GM12878 (cell line): ENCODE data around the gene CPEB3.
A peak's percentile ranks its signal among the peaks of the same experiment; 100 is the strongest.

ENCODE experiments used
- BCLAF1 ChIP-seq: fragments of 450-650 bp; IDR thresholded peaks from 2 replicates; pipeline ENCODE4 v1.6.1; 2017; ENCODE audit warnings: antibody characterized with exemption, mild to moderate bottlenecking, moderate library complexity
- CHD1 ChIP-seq: IDR thresholded peaks from 2 replicates; pipeline ENCODE4 v1.6.1; 2012; ENCODE audit warnings: low read depth, low read length, improper control_type of control experiment
- CTCF ChIP-seq, 3 experiments: IDR thresholded peaks in 2 of 3; conservative IDR thresholded peaks in 1 of 3; 2 replicates each; pipeline ENCODE4 v1.5.1; 2011; ENCODE audit warnings: low read depth in 3 of 3, low read length in 3 of 3, mild to moderate bottlenecking in 3 of 3, control low read depth in 2 of 3, moderate library complexity in 2 of 3, inconsistent platforms in 1 of 3, mixed read lengths in 1 of 3; ENCODE audit not compliant: control insufficient read depth in 2 of 3, insufficient read depth in 1 of 3; ENCODE audit errors: extremely low read depth in 1 of 3
- HDAC2 ChIP-seq: fragments of 200-600 bp; sonication (generic); IDR thresholded peaks from 2 replicates; pipeline ENCODE4 v1.6.1; 2017
- MYC ChIP-seq: IDR thresholded peaks from 2 replicates; pipeline ENCODE4 v1.6.1; 2011; ENCODE audit warnings: mild to moderate bottlenecking, low read length, moderate library complexity, inconsistent platforms; ENCODE audit not compliant: insufficient read depth, insufficient replicate concordance, insufficient read length, severe bottlenecking
- POLR2A ChIP-seq: IDR thresholded peaks from 2 replicates; pipeline ENCODE4 v1.6.1; 2011; ENCODE audit warnings: low read depth, mild to moderate bottlenecking, low read length
- TARDBP ChIP-seq: IDR thresholded peaks from 2 replicates; pipeline ENCODE4 v1.6.1; 2016; ENCODE audit warnings: borderline replicate concordance

DNA sequence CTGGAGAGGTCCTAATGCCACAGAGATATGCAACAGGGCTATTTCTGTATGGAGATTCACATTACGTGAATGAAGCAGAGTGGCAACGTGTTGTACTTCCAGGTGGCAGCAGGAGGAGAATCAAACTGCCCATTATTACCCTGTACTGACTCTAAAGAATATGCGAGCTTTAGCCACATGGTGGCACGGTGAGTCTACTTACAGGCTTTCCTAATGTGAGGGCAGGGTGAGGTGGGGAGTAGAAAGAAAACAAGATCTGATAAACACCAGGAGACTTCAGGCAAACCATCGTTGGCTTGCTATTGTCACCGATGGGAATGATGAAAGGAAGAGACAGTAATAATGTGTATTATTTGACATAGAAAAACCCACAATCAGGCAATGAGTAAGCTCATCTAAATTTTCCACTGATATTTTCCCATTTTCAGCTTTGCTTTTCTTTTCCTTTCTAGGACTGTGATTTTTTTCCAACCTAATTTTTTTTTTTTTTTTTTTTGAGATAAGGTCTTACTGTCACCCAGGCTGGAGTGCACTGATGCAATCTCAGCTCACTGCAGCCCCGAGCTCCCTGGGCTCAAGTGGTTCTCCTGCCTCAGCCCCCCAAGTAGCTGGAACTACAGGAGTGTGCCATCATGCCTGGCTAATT lies 203.0 kb downstream of the CPEB3 start:
- no peak for TF ChIP-seq TARDBP
- no peak for TF ChIP-seq BCLAF1
- TF ChIP-seq HDAC2 = no peak
- TF ChIP-seq CHD1 = no peak
- no peak for TF ChIP-seq MYC
- TF ChIP-seq CTCF (IDR thresholded peaks at IDR 0.05 in 2 of 3, conservative IDR thresholded peaks at IDR 0.05 in 1 of 3; ENCODE audit: control insufficient read depth in 2 of 3, extremely low read depth in 1 of 3, insufficient read depth in 1 of 3, low read depth in 3 of 3, low read length in 3 of 3) = peak; percentile 71 to 98 (median 89)
- TF ChIP-seq POLR2A = no peak
